Parietal lobe (tissue), 1 donor: ENCODE data around the gene ANXA2R. TPM values are rescaled to one million over a fixed set of nuclear protein-coding genes. Genes with fewer than 3 reads are reported as not detected.

Experiments
- total RNA-seq: library from RNA; depleted of rRNA; stranded (reverse); fragments of >200 nt; gene quantifications from one replicate; pipeline ENCODE4 v1.2.3, GENCODE V29; 2014

The ANXA2R gene
- 2.5 TPM for total RNA-seq

GRCh38 chr5:43040287-43041098 lies at the start of gene ANXA2R:
Gene ANXA2R (minus strand): TSS chr5:43040319. CDS start chr5:43040046, 273 bp downstream.

Other genes starting within 250 kb of the ANXA2R start
- 24.4 TPM for gene SELENOP, start 228.4 kb downstream of the ANXA2R start, total RNA-seq
- 98.3 TPM for gene ZNF131, start 80.6 kb upstream of the ANXA2R start, total RNA-seq
- gene NIM1K, start 151.9 kb upstream of the ANXA2R start, total RNA-seq = 8.5 TPM